ENCODE measurements around the gene BAHCC1. TPM values are rescaled to one million over a fixed set of nuclear protein-coding genes. Genes with fewer than 3 reads are reported as not detected.

BAHCC1 gene
- total RNA-seq, 1 experiment from 2014 or later: 9.9 TPM

DNA sequence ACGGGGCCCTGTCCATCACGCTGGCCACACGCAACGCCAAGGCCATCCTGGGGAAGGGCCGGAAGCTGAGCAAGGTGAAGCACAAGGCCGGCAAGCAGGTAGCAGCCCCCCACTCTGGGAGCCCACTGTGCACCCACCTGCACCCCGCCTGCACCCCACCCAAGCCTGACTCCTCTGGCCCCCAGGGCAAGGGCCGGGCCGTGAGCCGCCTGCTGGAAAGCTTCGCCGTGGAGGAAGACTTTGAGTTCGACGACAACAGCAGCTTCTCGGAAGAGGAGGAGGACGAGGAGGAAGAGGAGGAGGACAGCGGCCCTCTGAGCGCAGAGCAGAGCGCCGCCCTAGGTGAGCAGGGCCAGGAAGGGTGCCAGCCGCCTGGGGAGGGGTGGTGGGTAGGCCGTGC, 63.4 kb downstream of the BAHCC1 start:
- ChIA-PET CTCF (no interaction called here), POLR2A (ENCODE audit: unreplicated experiment) (no interaction called here)
- Histone ChIP-seq H3K9ac (ENCODE audit: low read length) (no peak overlapping the region), H3K36me3 (ENCODE audit: low read depth, low read length) (no peaks in the 10 kb centered on the region), H3K9me2 (replicated peaks; ENCODE audit: low read length) (no peaks in the 10 kb centered on the region), H3F3A (ENCODE audit: low read length, unreplicated experiment) (no peaks in the 10 kb centered on the region), H2AFZ (ENCODE audit: low read length) (no peak overlapping the region), H3K4me2 (ENCODE audit: low read length) (no peak overlapping the region), H3K27me3 (ENCODE audit: low read length) (no peaks in the 10 kb centered on the region), H4K20me1 (ENCODE audit: low read length) (no peaks in the 10 kb centered on the region), H3K9me3 (ENCODE audit: low read length) (no peaks in the 10 kb centered on the region), H3K27ac (ENCODE audit: low read length) (no peak overlapping the region), H3K4me1 (ENCODE audit: insufficient read depth, low read length) (no peaks in the 10 kb centered on the region), H3K79me2 (ENCODE audit: low read length) (no peaks in the 10 kb centered on the region), H3K4me3 (ENCODE audit: low read length) (no peak overlapping the region)
- no peak for DNase-seq
- no peak for TF ChIP-seq EZH2 (IDR thresholded peaks at IDR 0.05; ENCODE audit: low read length, unreplicated experiment)
- TF ChIP-seq CTCF (conservative IDR thresholded peaks at IDR 0.05; ENCODE audit: low read depth, low read length): no peak
- no peak for TF ChIP-seq EZH2phosphoT487 (IDR thresholded peaks at IDR 0.05; ENCODE audit: borderline replicate concordance, low read length)
- no TSS peak for BruUV-seq (replicated peaks)
- intact Hi-C loops (cut with micrococcal nuclease): no loop called here
- no peak for ATAC-seq

GRCh38 chr17:81459224-81459623, 64.0 kb downstream of the BAHCC1 start:
- H3K27me3 ChIP-seq (ENCODE audit: low read length): no peaks in the 10 kb centered on the region
- H2AFZ ChIP-seq (ENCODE audit: low read length): no peak overlapping the region
- no peaks in the 10 kb centered on the region for H3K9me3 ChIP-seq (ENCODE audit: low read length)
- no peaks in the 10 kb centered on the region for H4K20me1 ChIP-seq (ENCODE audit: low read length)
- no peak overlapping the region for H3K4me2 ChIP-seq (ENCODE audit: low read length)
- H3K4me1 ChIP-seq (ENCODE audit: insufficient read depth, low read length): no peaks in the 10 kb centered on the region
- no peak for DNase-seq
- H3K9me2 ChIP-seq (replicated peaks; ENCODE audit: low read length): no peaks in the 10 kb centered on the region
- no peak for TF ChIP-seq EZH2 (IDR thresholded peaks at IDR 0.05; ENCODE audit: low read length, unreplicated experiment)
- TF ChIP-seq EZH2phosphoT487 (IDR thresholded peaks at IDR 0.05; ENCODE audit: borderline replicate concordance, low read length): no peak
- no peaks in the 10 kb centered on the region for H3F3A ChIP-seq (ENCODE audit: low read length, unreplicated experiment)
- ChIA-PET CTCF (no interaction called here), POLR2A (ENCODE audit: unreplicated experiment) (no interaction called here)
- H3K36me3 ChIP-seq (ENCODE audit: low read depth, low read length): no peaks in the 10 kb centered on the region
- no peak for ATAC-seq
- H3K79me2 ChIP-seq (ENCODE audit: low read length): no peaks in the 10 kb centered on the region
- intact Hi-C loops (cut with micrococcal nuclease): no loop called here
- H3K4me3 ChIP-seq (ENCODE audit: low read length): no peak overlapping the region
- no peak overlapping the region for H3K27ac ChIP-seq (ENCODE audit: low read length)
- H3K9ac ChIP-seq (ENCODE audit: low read length): no peak overlapping the region
- BruUV-seq (replicated peaks): no TSS peak

GRCh38 chr17:81459864-81460263, 64.6 kb downstream of the BAHCC1 start:
- Histone ChIP-seq H4K20me1 (ENCODE audit: low read length) (no peaks in the 10 kb centered on the region), H3K27me3 (ENCODE audit: low read length) (no peaks in the 10 kb centered on the region), H3K9ac (ENCODE audit: low read length) (no peak overlapping the region), H3K9me2 (replicated peaks; ENCODE audit: low read length) (no peaks in the 10 kb centered on the region), H3K27ac (ENCODE audit: low read length) (no peak overlapping the region), H3F3A (ENCODE audit: low read length, unreplicated experiment) (no peaks in the 10 kb centered on the region), H3K4me2 (ENCODE audit: low read length) (no peak overlapping the region), H3K36me3 (ENCODE audit: low read depth, low read length) (no peaks in the 10 kb centered on the region), H3K79me2 (ENCODE audit: low read length) (no peaks in the 10 kb centered on the region), H3K4me1 (ENCODE audit: insufficient read depth, low read length) (no peaks in the 10 kb centered on the region), H2AFZ (ENCODE audit: low read length) (no peak overlapping the region), H3K4me3 (ENCODE audit: low read length) (no peak overlapping the region), H3K9me3 (ENCODE audit: low read length) (no peaks in the 10 kb centered on the region)
- ChIA-PET CTCF (no interaction called here), POLR2A (ENCODE audit: unreplicated experiment) (no interaction called here)
- intact Hi-C loops (cut with micrococcal nuclease): no loop called here
- ATAC-seq (no peak), DNase-seq (no peak)
- TF ChIP-seq CTCF (conservative IDR thresholded peaks at IDR 0.05; ENCODE audit: low read depth, low read length) (no peak), EZH2 (IDR thresholded peaks at IDR 0.05; ENCODE audit: low read length, unreplicated experiment) (no peak), EZH2phosphoT487 (IDR thresholded peaks at IDR 0.05; ENCODE audit: borderline replicate concordance, low read length) (no peak)
- BruUV-seq (replicated peaks): no TSS peak
